ENCODE results near the gene LPCAT3. TPM values are rescaled to one million over a fixed set of nuclear protein-coding genes. Genes with fewer than 3 reads are reported as not detected.

The LPCAT3 gene
- total and polyA plus RNA-seq, 5 experiments from 2014 or later, result 17.0 to 22.7 (median 18.5) TPM

DNA sequence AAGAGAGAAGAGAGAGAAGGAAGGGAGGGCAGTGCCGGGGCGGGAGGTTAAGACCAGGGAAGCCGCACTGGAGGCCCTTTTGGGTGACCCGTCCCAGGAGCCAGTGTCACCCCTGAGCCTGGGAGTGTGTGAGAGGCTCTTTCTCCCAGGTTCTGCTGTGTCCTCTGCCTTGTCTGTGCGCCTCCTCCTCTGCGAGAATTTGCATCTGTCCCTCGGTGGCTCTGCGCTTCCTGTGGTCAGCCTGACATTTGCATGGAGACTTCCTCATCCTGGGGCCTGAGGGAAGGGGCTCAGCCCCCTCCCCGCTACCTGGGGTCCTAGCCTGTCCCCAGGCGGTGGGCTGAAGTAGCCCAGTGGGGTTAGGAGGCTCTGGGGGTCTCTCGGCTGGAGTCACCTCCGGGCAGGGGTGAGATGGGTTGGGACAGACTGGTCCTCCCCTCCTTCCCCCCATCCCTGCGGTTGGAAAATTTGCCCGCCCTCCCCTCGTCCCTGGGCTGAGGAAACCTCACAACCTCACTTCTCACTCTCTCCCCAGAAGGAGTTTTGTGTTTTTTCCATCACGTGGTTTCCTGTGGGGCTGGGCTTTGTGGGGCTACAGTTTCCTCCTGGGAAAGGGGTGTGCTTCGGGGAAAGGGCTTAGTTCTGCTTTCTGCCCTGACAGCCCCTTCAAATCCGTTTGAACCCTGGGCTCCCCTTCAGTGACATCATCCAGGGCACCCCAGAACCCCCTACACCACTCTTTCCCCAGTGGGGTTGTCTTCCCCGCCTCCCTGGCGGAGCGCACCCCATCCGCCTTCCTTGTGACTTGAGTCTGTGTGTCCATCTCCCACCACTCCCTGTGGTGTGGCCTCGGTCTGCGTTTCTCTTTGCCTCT, 64.6 kb downstream of the LPCAT3 start:
- peak overlapping the region; percentile 98 to 100 (median 98) for H3K4me3 Mint-ChIP-seq
- no peaks in the 10 kb centered on the region for H3K27me3 Mint-ChIP-seq
- peaks cover 50 to 93% (median 80%) of the 10 kb centered on the region in 4 donors for H3K4me1 Mint-ChIP-seq
- peak; percentile 55 to 88 (median 79) for DNase-seq
- H3K9me3 Mint-ChIP-seq, result no peaks in the 10 kb centered on the region
- peak overlapping the region; percentile 93 to 99 (median 98) for H3K27ac Mint-ChIP-seq
- POLR2A ChIA-PET, result interaction anchor here (1.0 to 18.4 kb wide), 10 partner anchors 7 to 341 kb away, joined by 4 to 1315 read pairs (median 16); partner anchors contain the start of genes C12orf57, PTPN6, RNU7-1 and SPSB2
- peaks cover 9 to 61% (median 30%) of the 10 kb centered on the region in 3 donors for H3K36me3 Mint-ChIP-seq
- ATAC-seq, result peak; percentile 38 to 45

DNA sequence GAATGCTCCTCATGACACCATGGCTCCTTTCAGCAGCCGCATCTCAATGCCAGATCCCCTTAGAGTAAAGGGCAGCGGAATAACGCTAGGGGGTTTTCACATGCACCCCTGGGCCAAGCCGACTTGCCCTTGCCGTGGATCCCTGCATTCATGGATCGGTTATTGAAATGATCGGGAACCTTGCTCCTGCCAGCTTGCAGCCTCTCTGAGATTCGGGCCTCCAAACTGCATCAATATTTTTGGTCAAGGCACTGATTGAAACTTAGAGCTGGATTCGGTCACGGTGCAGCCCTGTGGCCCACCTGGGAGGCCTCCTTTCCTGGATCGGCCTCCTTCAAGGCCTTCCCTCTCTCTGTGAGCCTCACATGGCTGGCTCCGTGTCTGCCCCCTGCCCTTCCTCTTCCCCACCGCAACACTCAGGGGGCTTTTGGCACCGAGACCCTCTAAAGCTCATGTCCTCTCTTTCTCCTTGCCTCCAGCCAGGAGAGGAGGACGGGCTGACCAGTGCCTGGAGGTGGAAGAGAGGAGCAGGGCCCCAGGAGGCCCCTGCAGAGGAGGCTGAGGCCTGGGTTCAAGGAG, 65.3 kb downstream of the LPCAT3 start:
- Mint-ChIP-seq H3K27ac (peak overlapping the region; percentile 93 to 99 (median 98)), H3K9me3 (no peaks in the 10 kb centered on the region), H3K36me3 (peaks cover 9 to 54% (median 23%) of the 10 kb centered on the region in 3 donors), H3K4me1 (peaks cover 47 to 93% (median 80%) of the 10 kb centered on the region in 4 donors), H3K4me3 (peak overlapping the region; percentile 98 to 100 (median 98)), H3K27me3 (no peaks in the 10 kb centered on the region)
- ATAC-seq (no peak), DNase-seq (no peak)
- POLR2A ChIA-PET, result interaction anchor here (1.0 to 18.4 kb wide), 6 partner anchors 7 to 40 kb away, joined by 6 to 1315 read pairs (median 18); partner anchors contain the start of genes C12orf57 and RNU7-1

DNA sequence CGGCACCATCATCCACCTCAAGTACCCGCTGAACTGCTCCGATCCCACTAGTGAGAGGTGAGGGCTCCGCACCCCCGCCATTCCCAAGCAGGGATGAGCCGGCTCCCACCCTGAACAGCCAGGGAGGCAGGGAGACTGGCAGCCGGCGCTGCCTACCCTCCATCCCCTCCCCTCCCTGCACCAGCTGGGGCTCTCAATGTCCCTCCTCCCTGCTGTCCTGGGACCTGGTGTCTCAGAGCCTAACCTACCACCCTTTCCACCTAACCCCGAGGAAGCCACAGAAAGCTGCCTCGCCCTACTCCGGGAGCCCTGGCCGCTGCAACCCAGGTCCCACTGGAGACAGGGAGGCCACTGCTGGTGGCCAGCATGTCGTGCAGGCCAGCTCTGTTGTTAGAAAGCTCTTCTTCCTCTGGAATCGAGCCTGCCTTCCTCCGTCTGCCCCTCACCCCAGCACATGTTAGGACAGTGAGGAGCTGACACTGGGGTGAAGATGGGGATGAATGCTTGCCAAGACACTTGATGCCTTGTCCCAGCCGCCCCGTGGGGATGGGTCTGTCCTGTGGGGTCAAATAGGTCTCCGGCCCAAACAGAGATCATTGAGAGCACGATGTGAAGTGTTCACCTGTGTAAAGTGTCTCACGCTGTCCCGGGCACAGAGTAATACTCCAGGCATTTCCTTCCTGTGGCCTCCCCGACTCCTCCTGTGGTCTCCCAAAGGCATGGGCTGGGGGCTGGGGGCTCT, 66.0 kb downstream of the LPCAT3 start:
- Mint-ChIP-seq H3K27ac (peak overlapping the region; percentile 93 to 99 (median 98)), H3K36me3 (peaks cover 9 to 50% (median 21%) of the 10 kb centered on the region in 3 donors), H3K27me3 (no peaks in the 10 kb centered on the region), H3K4me1 (peaks cover 50 to 94% (median 80%) of the 10 kb centered on the region in 4 donors), H3K4me3 (peak overlapping the region; percentile 98 to 100 (median 98)), H3K9me3 (no peaks in the 10 kb centered on the region)
- POLR2A ChIA-PET, result interaction anchor here (0.9 to 18.4 kb wide), 11 partner anchors 8 to 61 kb away, joined by 3 to 1315 read pairs (median 8); partner anchors contain the start of genes ATN1, C12orf57, PHB2 and RNU7-1
- ATAC-seq (peak in 1 of 2 donors; percentile 4), DNase-seq (peak in 1 of 10 donors; percentile 62)

DNA sequence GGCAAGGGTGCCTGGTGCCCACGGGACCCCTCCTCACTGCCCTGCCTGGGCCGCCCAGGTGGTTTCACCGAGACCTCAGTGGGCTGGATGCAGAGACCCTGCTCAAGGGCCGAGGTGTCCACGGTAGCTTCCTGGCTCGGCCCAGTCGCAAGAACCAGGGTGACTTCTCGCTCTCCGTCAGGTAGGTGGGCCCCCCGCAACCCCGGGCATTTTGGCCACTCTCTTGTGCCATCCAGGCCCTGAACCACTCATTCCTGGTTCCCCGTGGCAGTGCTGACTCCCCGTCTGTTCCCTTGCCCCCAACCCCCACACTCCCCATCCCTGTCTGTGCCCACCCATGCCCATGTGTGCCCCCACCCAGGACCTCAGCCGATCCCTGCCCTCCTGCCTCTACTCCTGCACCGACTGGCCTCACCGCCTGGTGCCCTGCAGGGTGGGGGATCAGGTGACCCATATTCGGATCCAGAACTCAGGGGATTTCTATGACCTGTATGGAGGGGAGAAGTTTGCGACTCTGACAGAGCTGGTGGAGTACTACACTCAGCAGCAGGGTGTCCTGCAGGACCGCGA, 66.6 kb downstream of the LPCAT3 start:
- POLR2A ChIA-PET, result interaction anchor here (0.6 to 18.4 kb wide), 13 partner anchors 8 to 486 kb away, joined by 3 to 1315 read pairs (median 6); partner anchors contain the start of genes ATN1, C12orf57, PHB2 and RNU7-1
- ATAC-seq, result peak; percentile 15 to 40
- H3K4me3 Mint-ChIP-seq, result peak overlapping the region; percentile 98 to 100 (median 98)

DNA sequence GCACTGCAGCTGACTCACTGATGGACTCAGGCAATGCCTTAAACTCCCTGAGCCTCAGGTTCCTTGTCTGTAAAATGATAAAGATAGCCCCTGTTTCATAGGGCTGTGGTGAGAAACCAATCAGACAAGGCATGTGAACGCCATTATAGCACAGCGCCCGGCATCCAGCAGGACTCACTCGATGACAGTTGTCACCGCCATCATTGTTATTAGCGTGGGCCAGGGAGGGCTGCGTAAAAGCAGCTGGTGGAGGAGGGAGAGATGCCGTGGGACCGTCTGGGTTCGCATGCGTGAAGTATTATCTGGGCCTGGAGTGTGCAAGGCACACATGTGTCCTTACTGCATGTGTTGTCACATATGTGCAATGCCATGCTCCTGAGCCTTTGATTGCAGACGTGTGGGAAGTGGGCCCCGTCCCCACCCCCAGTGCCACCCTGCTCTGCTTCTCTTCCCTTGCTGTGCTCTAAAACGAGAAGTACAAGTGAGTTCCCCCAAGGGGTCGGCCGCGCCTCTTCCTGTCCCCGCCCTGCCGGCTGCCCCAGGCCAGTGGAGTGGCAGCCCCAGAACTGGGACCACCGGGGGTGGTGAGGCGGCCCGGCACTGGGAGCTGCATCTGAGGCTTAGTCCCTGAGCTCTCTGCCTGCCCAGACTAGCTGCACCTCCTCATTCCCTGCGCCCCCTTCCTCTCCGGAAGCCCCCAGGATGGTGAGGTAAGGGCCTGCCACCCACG, 67.3 kb downstream of the LPCAT3 start, which contains the start of gene PTPN6:
PTPN6 (plus strand) TSS at position 546 of the 730 bp plus-strand sequence; CDS start at position 703, 157 bp downstream.
- H3K9me3 Mint-ChIP-seq, result no peaks in the 10 kb centered on the region
- POLR2A ChIA-PET, result interaction anchor here (0.6 to 18.4 kb wide), 12 partner anchors 8 to 485 kb away, joined by 3 to 1315 read pairs (median 7); partner anchors contain the start of genes ATN1, C12orf57, RNU7-1 and SPSB2
- peaks cover 47 to 94% (median 79%) of the 10 kb centered on the region in 4 donors for H3K4me1 Mint-ChIP-seq
- H3K27me3 Mint-ChIP-seq, result no peaks in the 10 kb centered on the region
- H3K27ac Mint-ChIP-seq, result peak within 1 kb of the TSS; percentile 93 to 99 (median 98)
- H3K4me3 Mint-ChIP-seq, result peak within 1 kb of the TSS; percentile 98 to 100 (median 98)
- peaks cover 9 to 37% (median 14%) of the 10 kb centered on the region in 3 donors for H3K36me3 Mint-ChIP-seq
- ATAC-seq (peak; percentile 24 to 46), DNase-seq (peak in 8 of 10 donors; percentile 49 to 83 (median 64))

More for the DNA sequence above, 66.6 kb downstream of the LPCAT3 start:
- Mint-ChIP-seq H3K27me3 (no peaks in the 10 kb centered on the region), H3K27ac (peak overlapping the region; percentile 93 to 99 (median 98)), H3K9me3 (no peaks in the 10 kb centered on the region), H3K36me3 (peaks cover 9 to 43% (median 18%) of the 10 kb centered on the region in 3 donors), H3K4me1 (peaks cover 49 to 94% (median 80%) of the 10 kb centered on the region in 4 donors)
- peak in 3 of 10 donors; percentile 42 to 64 (median 45) for DNase-seq

DNA sequence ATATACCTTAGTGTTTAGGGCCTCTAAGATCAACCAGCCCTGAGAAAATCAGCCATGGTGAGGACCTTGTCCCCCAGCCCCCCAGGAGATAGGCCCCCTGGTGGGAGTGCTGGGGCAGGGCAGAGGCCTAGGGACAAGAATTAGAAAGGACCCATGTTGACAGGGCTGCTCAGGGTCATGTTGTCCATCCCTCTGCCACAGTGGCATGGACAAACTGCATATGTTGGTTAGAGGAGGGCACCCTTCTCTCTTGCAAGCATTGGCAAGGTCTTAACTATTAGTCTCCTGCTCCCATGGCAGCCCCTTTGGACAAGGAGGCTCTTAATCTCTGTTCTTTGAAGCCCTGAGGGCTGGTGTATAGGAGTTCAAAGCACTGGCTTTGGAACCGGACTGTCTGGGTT, 67.9 kb downstream of the LPCAT3 start:
- ATAC-seq (peak in 1 of 2 donors; percentile 15), DNase-seq (peak in 2 of 10 donors; percentile 44 to 69)
- no peaks in the 10 kb centered on the region for H3K27me3 Mint-ChIP-seq
- POLR2A ChIA-PET, result interaction anchor here (0.6 to 18.4 kb wide), 10 partner anchors 7 to 83 kb away, joined by 3 to 1315 read pairs (median 7); partner anchors contain the start of genes C12orf57, RNU7-1, SPSB2 and TPI1
- H3K36me3 Mint-ChIP-seq, result peaks cover 9 to 31% (median 14%) of the 10 kb centered on the region in 3 donors
- H3K4me3 Mint-ChIP-seq, result peak overlapping the region; percentile 98 to 100 (median 98)
- no peaks in the 10 kb centered on the region for H3K9me3 Mint-ChIP-seq
- peak overlapping the region; percentile 93 to 99 (median 98) for H3K27ac Mint-ChIP-seq
- H3K4me1 Mint-ChIP-seq, result peaks cover 43 to 93% (median 79%) of the 10 kb centered on the region in 4 donors

DNA sequence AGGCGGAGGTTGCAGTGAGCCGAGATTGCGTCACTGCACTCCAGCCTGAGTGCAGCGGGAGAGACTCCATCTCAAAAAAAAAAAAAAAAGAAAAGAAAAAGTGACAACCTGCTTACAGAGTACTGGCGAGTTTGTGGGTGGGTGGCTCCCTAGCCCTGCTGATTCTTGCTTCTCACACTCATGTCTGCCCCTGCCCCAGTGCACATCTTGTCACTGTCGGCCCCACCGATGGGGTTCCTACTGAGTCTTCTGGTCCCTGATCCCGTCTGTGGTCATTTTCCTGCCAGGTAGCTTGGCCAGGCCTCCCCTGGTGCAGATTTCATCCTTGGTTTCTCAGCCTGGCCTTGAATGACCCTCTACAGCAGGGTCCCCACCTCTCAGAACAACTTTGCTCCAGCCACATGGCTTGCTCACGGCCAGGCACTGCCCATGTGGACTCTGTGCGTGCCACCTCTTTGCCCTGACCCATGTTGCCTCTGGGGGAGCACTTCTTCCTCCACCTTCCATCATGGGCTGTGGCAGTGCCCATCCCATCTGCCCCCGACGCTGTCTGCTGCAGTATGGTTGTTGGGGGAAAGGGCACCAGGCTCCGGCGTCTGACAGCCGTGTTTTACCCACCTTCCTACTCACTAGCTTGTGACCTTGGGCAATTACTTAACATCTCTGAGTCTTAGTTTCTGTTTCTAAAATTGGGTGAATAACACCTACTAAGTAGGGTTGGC, 69.2 kb downstream of the LPCAT3 start:
- DNase-seq, result peak in 1 of 10 donors; percentile 68
- no peak for ATAC-seq
- Mint-ChIP-seq H3K36me3 (peaks cover 9 to 20% (median 14%) of the 10 kb centered on the region in 3 donors), H3K4me3 (peak overlapping the region; percentile 38 to 99 (median 74)), H3K27me3 (no peaks in the 10 kb centered on the region), H3K27ac (peak overlapping the region; percentile 95 to 100 (median 98)), H3K9me3 (no peaks in the 10 kb centered on the region), H3K4me1 (peaks cover 38 to 93% (median 76%) of the 10 kb centered on the region in 4 donors)
- POLR2A ChIA-PET, result interaction anchor here (0.8 to 18.4 kb wide), 7 partner anchors 11 to 313 kb away, joined by 3 to 1315 read pairs (median 5); partner anchors contain the start of genes LPAR5, SPSB2 and TPI1

DNA sequence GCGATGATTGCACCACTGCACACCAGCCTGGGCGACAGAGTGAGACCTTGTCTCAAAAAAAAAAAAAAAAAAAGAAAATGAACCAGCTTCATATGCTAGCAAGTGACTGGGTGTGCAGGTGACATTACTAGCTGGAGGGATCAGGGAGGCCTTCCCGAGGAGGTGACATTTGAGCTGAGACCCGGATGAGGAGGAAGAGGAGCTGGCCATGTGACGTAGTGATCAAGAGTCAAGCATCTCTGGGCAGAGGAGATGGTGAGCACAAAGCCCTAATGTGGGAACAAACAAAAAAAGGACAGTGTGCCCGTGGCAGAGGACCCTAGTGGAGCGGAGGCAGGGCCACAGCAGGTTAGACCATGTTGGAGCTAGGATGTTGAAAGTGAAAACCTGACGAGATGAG, 70.7 kb downstream of the LPCAT3 start:
- POLR2A ChIA-PET, result interaction anchor here (0.5 to 18.4 kb wide), 12 partner anchors 10 to 413 kb away, joined by 3 to 1315 read pairs (median 4); partner anchors contain the start of genes EMG1, ENO2, LPCAT3 and PHB2
- peaks cover 4 to 9% (median 7%) of the 10 kb centered on the region in 3 donors for H3K36me3 Mint-ChIP-seq
- DNase-seq (peak in 1 of 10 donors; percentile 8), ATAC-seq (no peak)
- H3K27ac Mint-ChIP-seq, result peak overlapping the region; percentile 98 to 100 (median 98)
- H3K4me1 Mint-ChIP-seq, result peaks cover 41 to 91% (median 77%) of the 10 kb centered on the region in 4 donors
- H3K4me3 Mint-ChIP-seq, result peak overlapping the region; percentile 16 to 99 (median 78)
- H3K27me3 Mint-ChIP-seq, result no peaks in the 10 kb centered on the region
- H3K9me3 Mint-ChIP-seq, result no peaks in the 10 kb centered on the region

DNA sequence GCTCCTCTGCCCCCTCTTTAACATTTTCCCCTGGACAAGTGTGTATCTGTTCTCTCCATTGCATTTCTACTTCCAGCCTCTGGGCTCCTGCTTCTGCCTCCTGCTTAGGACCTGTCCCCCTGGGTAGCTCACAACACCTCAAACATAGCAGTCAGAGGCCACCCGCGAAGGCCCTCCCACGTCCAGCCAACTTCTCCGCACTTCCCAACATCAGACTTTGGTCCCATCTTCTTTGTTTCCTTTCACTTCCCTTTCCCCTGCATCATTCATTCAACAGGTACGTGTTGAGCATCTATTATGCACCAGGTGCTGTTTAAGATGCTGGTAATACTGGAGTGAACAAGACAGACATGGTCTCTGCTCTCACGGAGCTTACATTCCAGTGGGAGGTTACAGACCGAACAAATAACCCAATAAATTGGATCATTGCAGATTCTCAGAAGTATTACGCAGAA, 71.3 kb downstream of the LPCAT3 start:
- H3K4me1 Mint-ChIP-seq, result peaks cover 41 to 90% (median 80%) of the 10 kb centered on the region in 4 donors
- DNase-seq (no peak), ATAC-seq (no peak)
- no peaks in the 10 kb centered on the region for H3K9me3 Mint-ChIP-seq
- peak overlapping the region; percentile 93 to 99 (median 98) for H3K4me3 Mint-ChIP-seq
- peaks cover 0 to 2% (median 2%) of the 10 kb centered on the region in 3 donors for H3K36me3 Mint-ChIP-seq
- POLR2A ChIA-PET, result interaction anchor here (0.5 to 18.4 kb wide), 12 partner anchors 10 to 412 kb away, joined by 3 to 1315 read pairs (median 4); partner anchors contain the start of genes EMG1, ENO2, LPCAT3 and PHB2
- H3K27me3 Mint-ChIP-seq, result no peaks in the 10 kb centered on the region
- peak overlapping the region; percentile 98 to 100 (median 98) for H3K27ac Mint-ChIP-seq

Measured in naive thymus-derived CD8-positive, alpha-beta T cell (primary cell).